HG02763 (cell line): ENCODE data around the gene ARAF.
"Not testable (repeated sequence)": the region's sequence is repeated elsewhere in the genome, so short reads cannot be mapped to it uniquely, and the experiment has no call there.

Source experiments
- ATAC-seq: cut with Tn5 transposase; IDR thresholded peaks from one replicate; pipeline ENCODE4 v1.9.1; 2021; ENCODE audit warnings: mild to moderate bottlenecking, moderate library complexity; ENCODE audit not compliant: unreplicated experiment

Gene ARAF

GRCh38 chrX:47560934-47561658, at the start of gene ARAF:
ARAF (plus strand) TSS chrX:47561205; CDS start chrX:47562968, 1,763 bp downstream.
- peak; percentile 80 for ATAC-seq

GRCh38 chrX:47512383-47512782, 48.6 kb upstream of the ARAF start:
- ATAC-seq: not testable (repeated sequence)

DNA sequence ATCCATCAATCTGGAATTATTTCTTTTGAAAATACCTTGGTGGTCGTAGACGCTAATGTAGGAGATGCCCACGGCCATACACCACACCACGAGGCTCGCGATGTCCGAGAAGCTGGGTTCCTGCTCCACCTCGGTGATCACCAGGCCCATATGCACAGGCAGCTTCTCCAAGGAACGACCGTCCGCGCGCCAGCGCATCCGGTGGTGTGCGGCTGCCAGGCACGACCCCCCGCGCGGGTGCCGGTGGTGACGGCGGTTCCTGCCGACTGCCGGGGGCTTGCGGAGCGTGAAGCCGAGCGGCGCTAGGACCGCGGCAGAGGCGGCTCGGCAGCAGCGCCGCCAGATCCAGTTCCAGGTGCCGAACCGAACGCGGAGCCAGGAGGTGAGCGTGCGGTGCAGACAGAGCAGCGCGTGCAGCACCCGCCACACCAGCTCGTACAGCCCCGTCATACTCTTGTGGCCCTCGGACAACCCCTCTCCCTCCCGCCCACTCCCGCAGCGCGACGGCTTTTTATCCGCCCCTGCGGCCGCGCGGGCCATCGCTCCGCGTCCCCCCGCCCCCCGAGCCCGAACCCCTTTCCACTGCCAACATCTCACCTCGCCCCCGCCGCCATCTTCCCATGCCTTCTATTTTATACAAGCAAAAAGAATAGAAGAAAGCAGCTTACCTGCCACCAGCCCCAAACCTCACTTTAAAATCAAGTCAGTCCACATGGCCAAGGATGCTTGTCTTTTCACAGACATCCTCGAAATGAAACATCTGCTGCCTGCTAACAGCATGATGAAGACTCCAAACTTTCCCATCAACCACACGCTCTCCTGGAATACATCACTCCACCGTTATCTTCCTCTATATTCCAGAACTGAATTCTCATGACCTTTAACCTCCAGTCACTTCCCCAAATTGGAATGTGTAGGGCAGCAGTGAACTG, 47.7 kb upstream of the ARAF start:
- ATAC-seq: not testable (repeated sequence)

GRCh38 chrX:47514533-47515235, 46.3 kb upstream of the ARAF start:
- no peak for ATAC-seq

- ATAC-seq: no peak
These were observed 44.9 kb upstream of the ARAF start for GRCh38 chrX:47515941-47516665.

DNA sequence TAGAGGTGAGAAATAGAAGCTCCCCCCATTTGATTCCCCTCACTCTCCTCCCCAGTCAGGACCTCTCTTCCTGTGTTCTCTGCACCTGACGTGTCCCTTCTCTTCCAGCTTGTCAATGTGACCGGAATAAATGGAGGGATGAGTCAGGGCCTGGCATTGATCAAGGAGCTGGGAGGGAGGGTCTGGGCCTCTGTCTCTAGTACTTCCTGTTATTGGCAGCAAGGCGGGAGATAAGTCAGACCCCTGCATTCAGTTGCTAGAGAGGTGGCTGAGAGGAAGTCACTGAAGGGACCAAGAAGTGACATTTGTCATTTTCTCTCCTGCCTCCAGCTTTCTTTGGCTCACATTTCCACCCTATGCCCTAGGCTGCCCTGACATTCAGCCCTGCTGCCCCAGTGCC, 42.9 kb upstream of the ARAF start:
- ATAC-seq: no peak

- ATAC-seq: peak; percentile 85
These were observed 37.7 kb upstream of the ARAF start for GRCh38 chrX:47523297-47523696.

DNA sequence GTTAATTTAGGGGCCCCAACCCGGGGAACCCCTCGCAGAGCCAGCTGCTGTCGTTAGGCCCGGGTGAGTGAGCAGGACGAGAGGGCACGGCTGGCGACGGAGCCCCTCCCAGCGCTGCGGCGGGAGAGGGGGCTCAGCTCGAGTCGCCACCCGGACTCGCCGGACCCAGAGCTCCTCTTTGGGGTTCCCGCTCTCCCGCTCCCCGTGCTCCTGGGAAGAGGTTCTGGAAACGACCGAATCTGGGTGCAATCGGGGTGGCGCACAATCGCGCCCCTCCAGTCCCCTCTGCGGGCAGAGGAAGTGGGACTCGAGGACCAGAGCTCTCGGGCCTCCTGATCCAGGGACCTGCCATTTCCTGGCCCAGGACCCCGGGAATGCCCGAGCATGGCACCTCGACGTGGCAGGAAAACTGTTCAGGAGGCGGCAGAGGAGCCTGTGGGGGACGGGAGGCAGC, 37.3 kb upstream of the ARAF start:
- ATAC-seq: no peak

- no peak for ATAC-seq
These were observed 31.5 kb upstream of the ARAF start for GRCh38 chrX:47529548-47529947.

GRCh38 chrX:47530049-47530448, 31.0 kb upstream of the ARAF start:
- no peak for ATAC-seq

GRCh38 chrX:47539860-47540259, 21.1 kb upstream of the ARAF start:
- ATAC-seq: no peak

DNA sequence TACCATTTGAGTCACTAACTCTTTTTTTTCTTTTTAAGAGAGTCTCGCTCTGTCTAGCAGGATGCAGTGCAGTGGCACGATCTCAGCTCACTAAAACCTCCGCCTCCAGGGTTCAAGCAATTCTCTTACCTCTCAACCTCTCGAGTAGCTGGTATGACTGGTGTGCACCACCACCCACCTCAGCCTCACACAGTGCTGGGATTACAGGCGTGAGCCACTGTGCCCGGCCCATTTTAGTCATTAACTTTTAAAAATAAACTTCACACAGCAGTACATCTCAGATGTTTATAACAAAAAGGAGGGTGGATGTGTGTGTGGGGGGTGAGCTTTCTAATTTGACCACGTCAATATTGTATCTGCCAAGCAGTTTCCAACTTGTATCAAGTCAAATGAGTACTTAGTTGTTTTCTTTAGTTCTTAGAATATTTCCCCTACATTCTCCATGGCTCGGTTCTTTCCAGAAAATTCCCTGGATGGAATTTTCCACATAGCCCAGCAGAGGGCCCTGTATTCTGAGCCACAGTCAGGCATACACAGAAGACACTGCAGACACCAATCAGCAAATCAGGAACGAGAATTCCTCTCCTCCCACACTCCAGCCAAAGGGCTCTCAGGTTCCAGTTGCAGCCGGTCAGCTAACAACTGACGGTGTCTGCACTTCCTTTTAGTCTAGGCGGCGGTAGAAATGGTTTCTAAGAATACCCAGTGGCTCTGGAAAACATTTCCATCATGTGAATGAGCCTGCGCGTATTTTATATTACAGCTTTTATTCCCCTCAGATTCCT, 20.1 kb upstream of the ARAF start:
- ATAC-seq: no peak

DNA sequence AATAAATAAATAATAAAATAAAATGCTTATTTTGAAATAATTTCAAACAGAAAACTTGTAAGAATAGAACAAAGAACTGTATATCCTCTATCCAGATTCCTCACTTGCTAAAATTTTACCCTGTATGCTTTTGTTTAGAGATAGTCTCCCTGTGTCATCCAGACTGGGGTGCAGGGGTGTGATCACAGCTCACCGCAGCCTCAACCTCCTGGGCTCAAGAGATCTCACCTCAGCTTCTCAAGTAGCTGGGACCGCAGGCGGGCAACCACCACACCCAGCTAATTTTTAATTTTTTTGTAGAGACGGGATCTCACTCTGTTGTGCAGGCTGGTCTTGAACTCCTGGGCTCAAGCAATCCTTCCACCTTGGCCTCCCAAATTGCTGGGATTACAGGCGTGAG, 17.5 kb upstream of the ARAF start:
- no peak for ATAC-seq

DNA sequence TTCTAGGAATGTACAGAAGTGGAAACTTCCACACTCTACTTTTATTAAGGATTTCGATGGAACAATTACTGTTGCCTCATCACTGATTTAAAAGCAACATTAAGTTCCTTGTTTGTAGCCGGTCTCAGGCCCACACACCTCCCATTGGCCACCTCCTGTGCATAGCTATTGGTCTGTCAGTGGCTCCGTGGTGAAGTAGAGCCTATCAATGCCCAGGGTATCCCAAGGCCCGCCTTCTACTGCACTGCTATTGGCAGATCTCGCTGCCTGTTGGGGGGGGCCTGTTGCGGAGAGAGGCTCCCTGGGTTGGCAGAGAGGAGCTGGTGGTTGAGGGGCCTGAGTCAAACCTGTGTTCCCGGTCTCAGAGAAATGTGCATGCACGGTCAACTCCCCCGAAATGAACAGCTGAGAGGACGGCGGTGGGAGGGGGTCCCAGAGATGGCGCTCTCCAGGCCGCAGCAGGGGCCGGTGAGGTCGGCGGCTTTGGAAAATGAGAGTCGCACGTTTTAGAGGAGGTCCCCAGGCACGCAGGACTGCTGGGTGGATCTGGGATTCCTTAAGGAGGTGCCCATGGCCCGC, 4.9 kb upstream of the ARAF start:
- peak; percentile 92 for ATAC-seq

DNA sequence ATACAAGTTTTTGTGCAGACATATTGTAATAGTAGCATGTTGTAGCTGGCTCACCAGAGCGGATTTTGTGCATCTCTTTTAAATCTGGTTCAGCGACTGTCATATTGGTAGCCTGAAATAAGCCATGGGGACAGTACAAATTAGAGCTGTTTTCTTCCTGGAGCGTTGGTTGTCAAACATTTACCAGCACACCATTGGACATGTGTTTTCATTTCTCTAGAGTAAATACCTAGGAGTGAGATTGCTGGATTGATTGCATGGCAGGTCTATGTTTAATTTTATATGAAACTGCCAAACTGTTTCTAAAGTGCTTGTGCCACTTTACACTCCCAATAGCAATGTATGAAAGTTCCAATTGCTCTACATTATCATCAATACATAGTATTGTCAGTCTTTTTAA, 2.6 kb upstream of the ARAF start:
- ATAC-seq: no peak

GRCh38 chrX:47560179-47560933, 649 bp upstream of the ARAF start:
- no peak for ATAC-seq

- ATAC-seq: no peak
These were observed 700 bp downstream of the ARAF start for GRCh38 chrX:47561659-47562151.

DNA sequence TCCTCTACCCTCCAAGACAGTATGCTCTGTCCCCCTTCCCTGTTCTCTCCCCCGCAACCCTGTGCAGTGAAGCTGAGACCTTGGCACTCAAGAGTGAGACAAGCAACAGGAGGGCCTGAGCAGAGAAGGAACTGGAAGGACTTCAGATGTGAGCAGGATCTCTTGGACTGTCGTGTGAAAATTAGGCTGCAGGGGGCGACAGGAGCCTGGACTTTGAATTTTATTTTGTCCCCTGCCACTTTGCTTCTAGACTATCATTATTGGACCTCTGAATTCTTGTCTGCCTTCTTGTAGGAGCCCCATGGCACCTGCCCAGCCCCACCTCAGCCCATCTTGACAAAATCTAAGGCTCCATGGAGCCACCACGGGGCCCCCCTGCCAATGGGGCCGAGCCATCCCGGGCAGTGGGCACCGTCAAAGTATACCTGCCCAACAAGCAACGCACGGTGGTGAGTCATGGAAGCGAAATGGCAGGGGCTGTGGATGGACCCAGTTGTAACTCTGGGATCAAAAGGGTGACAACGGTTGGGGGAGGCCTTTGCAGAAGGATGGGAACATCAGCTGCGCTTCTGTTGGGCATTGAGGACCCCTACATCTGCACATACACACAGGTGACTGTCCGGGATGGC, 1.7 kb downstream of the ARAF start:
- no peak for ATAC-seq
